CD4-positive, alpha-beta T cell treated with Interleukin-12 subunit alpha and Interleukin-12 subunit beta, for 1 hour (primary cell): ENCODE data around the gene DNM2.
"Not testable (repeated sequence)": the region's sequence is repeated elsewhere in the genome, so short reads cannot be mapped to it uniquely, and the experiment has no call there.

Experiments
- DNase-seq: peaks from one replicate; pipeline ENCODE4 v3.0.0-alpha.2; 2020

DNM2 gene

GRCh38 chr19:10839114-10840050, 121.5 kb downstream of the DNM2 start:
- no peak for DNase-seq

DNA sequence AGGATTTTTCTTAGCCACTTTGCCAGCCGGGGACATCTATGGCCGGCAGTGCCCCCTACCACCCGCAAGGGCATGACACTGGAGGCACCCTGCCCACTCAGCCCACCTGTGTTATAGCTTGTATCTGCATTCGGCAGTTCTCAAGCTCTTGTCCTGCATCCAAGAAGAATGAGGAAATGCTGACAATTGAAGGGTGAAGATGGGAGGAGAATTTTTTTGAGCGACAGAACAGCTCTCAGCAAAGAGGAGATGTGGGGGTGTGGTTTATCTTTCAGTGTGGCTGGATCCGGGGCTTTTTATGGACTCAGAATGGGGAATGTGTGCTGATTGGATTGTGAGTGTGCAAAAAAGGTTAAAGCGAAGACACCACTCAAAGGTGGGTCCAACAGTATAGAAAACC, 124.9 kb downstream of the DNM2 start:
- DNase-seq = no peak

DNA sequence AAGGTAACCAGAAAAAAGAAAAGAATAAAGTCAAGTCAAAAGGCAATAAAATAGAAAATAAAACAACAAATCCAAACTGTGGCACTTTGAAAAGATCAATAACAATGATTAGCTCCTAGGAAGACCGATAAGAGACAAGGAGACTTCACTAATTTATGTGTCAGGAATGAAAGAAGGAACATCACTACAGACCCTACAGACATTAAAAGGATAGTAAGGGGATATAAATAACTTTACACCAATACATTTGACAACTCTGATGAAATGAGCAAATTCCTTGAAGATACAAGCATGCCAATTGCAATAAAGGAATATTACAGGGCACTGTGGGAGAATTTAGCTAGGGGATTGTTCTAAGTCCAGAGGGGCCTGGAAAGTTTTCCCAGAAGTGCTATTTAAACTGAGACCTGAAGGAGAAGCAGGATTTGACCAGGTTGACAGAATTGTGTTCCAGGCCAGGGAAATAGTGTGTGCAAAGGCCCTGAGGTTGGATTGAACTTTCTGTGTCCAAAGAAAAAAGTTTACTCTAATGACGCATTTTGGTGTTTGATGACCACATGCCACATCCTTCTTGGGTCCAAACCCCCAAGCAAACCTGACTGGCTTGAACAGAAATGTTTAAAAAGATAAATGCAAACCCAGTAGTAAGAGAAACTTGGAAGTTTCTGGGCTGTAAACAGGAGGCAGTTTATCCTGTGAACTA, 128.8 kb downstream of the DNM2 start:
- DNase-seq = no peak

DNA sequence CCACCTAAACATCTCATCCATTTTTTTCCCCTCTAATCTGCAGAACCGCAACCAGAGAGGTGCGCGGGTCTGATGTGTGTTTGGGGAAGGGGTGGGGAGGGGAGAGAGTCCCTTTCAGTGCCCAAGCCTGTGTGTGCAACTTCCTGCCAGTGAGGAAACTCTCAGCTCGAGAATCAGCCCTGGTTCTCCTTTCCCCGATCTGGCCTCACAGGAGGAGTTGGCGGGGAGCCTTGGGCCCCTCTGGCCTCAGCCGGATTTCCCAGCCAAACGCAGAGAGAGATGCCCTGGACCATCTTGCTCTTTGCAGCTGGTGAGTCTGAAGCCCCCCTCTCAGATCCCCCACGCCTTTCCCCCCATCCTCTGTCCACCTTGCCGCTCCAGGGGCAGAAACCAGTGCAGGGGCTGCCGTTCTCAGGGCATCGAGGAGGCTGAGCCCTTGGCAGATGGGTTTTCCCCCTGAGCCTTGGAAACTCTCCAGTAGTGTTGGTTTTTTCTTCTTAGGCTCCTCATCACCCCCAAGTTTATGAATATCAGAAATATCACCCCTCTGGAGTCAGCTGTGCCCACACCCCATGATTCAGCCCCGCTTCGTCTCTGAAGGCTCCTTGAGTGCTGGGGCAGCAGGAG, 130.5 kb downstream of the DNM2 start, which contains the start of gene C19orf38:
TSS of gene C19orf38 (plus strand) at position 186 of the 627 bp plus-strand sequence. CDS start at position 280, 94 bp downstream.
- no peak for DNase-seq

- DNase-seq = no peak
Measured at GRCh38 chr19:10850631-10851030, 132.8 kb downstream of the DNM2 start.

- no peak for DNase-seq
Measured at GRCh38 chr19:10852098-10852800, 134.4 kb downstream of the DNM2 start.

- no peak for DNase-seq
Measured at GRCh38 chr19:10852941-10853340, 135.1 kb downstream of the DNM2 start.

GRCh38 chr19:10854350-10855089, 136.6 kb downstream of the DNM2 start:
- no peak for DNase-seq

- DNase-seq = peak; percentile 41
Measured at GRCh38 chr19:10855879-10856522, 138.1 kb downstream of the DNM2 start.

DNA sequence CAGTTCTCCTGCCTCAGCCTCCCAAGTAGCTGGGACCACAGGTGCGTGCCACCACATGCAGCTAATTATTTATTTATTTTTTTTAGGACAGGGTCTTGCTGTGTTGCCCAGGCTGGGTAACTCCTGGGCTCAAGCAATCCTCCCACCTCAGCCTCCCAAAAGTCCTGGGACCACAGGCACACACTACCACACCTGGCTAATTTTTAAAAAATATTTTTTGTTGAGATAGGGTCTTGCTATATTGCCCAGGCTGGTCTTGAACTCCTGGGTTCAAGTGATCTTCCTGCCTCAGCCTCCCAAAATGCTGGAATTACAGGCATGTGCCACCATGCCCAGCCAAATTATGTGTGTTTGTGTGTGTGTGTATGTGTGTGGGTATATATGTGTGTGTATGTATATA, 139.0 kb downstream of the DNM2 start:
- not testable (repeated sequence) for DNase-seq

- DNase-seq = peak; percentile 31
Measured at GRCh38 chr19:10858204-10858828, 140.4 kb downstream of the DNM2 start.

GRCh38 chr19:10861103-10861651, 143.3 kb downstream of the DNM2 start:
- DNase-seq = peak; percentile 37

- no peak for DNase-seq
Measured at GRCh38 chr19:10862561-10863106, 144.8 kb downstream of the DNM2 start.

DNA sequence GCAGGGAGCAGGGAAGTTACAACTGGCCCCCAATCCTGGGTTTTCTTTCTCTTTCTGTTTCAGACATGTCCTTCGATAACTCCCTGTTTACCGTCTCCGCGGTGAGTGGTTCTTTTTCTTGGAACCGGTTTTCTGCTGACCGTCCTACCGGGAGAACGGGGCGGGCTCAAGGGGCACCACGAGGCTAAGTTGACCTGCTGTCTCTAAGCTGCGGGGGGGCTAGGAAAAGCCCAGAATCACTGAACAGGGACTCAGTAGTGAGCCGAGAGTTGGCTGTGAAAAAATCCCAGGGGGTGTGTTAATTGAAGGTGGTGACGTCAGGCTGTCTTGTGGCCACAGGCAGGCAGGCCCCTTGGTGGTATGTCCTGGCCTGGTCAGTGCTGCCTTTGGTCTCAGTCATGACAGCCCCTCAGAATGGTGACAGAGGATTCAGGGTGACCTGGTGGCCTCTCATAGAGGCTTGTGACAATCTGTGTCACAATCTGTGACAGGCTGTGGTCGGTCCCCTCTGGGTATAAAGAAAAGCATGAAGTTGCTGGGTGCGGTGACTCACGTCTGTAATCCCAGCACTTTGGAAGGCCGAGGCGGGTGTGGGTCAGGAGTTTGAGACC, 145.3 kb downstream of the DNM2 start:
- DNase-seq = no peak

DNA sequence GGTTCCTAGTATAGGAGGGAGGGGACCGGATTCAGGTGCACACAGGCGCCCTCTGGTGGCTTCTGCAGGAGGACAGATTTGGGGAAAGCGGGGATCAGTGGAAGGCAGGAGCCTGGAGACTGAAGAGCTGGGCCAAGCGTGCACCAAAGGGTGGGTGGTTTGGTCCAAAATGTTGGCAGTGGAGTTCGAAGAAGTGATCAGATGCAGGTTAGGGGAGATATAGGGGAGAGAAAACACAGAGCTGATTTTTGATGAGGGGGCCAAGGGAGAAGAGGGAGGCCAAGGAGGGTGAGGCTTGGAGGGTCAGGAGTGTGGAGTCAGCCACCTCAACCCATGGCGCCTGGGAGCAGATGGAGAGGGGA, 146.6 kb downstream of the DNM2 start:
- DNase-seq = peak; percentile 83

- DNase-seq = no peak
Measured at GRCh38 chr19:10866495-10866894, 148.6 kb downstream of the DNM2 start.

- no peak for DNase-seq
Measured at GRCh38 chr19:10868872-10869547, 151.1 kb downstream of the DNM2 start.

DNA sequence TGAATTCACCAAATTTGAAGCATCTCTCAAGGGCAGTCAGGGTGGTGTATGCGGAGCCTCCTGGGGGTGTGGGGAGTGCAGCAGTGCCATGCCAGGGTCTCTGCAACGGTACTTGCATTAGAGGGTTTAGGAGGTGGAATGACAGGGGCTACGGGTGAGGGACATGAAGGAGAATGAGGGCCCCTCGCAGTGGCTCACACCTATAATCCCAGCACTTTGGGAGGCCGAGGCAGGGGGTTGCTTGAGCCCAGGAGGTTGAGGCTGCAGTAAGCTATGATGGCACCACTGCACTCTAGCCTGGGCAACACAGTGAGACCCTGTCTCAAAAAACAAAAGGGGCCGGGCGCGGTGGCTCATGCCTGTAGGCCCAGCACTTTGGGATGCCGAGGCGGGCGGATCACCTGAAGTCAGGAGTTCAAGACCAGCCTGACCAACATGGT, 152.0 kb downstream of the DNM2 start:
- not testable (repeated sequence) for DNase-seq

GRCh38 chr19:10870501-10870954, 152.6 kb downstream of the DNM2 start:
- no peak for DNase-seq
